Measurements from ENCODE around the gene FBXL17. TPM values are rescaled to one million over a fixed set of nuclear protein-coding genes. Genes with fewer than 3 reads are reported as not detected.

FBXL17 gene
- total and polyA plus RNA-seq, 2 donors (not counting 1 experiment from before 2014, with no cell fraction given): 7.3 to 40.3 TPM

- H3K4me1 ChIP-seq (ENCODE audit: control insufficient read depth in 2 of 2, insufficient read depth in 2 of 2, low read length in 2 of 2): no peaks in the 10 kb centered on the region
- no peak overlapping the region for H3K9ac ChIP-seq (ENCODE audit: low read length)
- H2AFZ ChIP-seq (ENCODE audit: insufficient read depth, low read depth, low read length, poor library complexity, severe bottlenecking): no peak overlapping the region
- no peaks in the 10 kb centered on the region for H3K27me3 Mint-ChIP-seq
- POLR2A ChIA-PET: no interaction called here
- no peaks in the 10 kb centered on the region for H3K27me3 ChIP-seq (replicated peaks in 1 of 4; ENCODE audit: control extremely low read depth in 1 of 4, control insufficient read depth in 3 of 4, insufficient read depth in 4 of 4, low read length in 3 of 4)
- H3K4me2 ChIP-seq (replicated peaks; ENCODE audit: low read depth, low read length, poor library complexity, severe bottlenecking): no peak overlapping the region
- no peak overlapping the region for H3K27ac ChIP-seq (ENCODE audit: low read length in 2 of 2)
- H3K4me3 ChIP-seq (ENCODE audit: control extremely low read depth in 1 of 5, extremely low read depth in 1 of 5, insufficient read depth in 1 of 5, low read depth in 2 of 5, low read length in 4 of 5): no peak overlapping the region
- no peak overlapping the region for H3K27ac Mint-ChIP-seq
- ATAC-seq (ENCODE audit: low read depth): no peak
- no peaks in the 10 kb centered on the region for H3K79me2 ChIP-seq (ENCODE audit: control insufficient read depth, insufficient read depth, low read length)
- WGBS (ENCODE audit: insufficient coverage): 96% methylated on average over 8 of the region's 10 CpGs
- TF ChIP-seq CTCF (IDR thresholded peaks at IDR 0.05) (no peak), EZH2 (IDR thresholded peaks at IDR 0.05; ENCODE audit: borderline replicate concordance, insufficient read depth, low read depth, low read length, poor library complexity, severe bottlenecking) (no peak)
- H3K9me3 Mint-ChIP-seq (ENCODE audit: insufficient read depth): no peaks in the 10 kb centered on the region
- intact Hi-C loops (cut with micrococcal nuclease): no loop called here
- CTCF ChIA-PET: interaction anchor here (0.7 to 1.6 kb wide), 4 partner anchors 14 to 22 kb away, joined by 3 to 6 read pairs (median 3); no protein-coding TSS in a partner anchor
- peaks cover 8% of the 10 kb centered on the region for H3K4me1 Mint-ChIP-seq
- H3K9me3 ChIP-seq (ENCODE audit: control extremely low read depth in 1 of 3, control insufficient read depth in 2 of 3, insufficient read depth in 1 of 3, low read length in 2 of 3): peaks cover 0 to 3% (median 2%) of the 10 kb centered on the region in 3 donors
- H3K4me3 Mint-ChIP-seq: no peak overlapping the region
- H4K20me1 ChIP-seq (ENCODE audit: control insufficient read depth, insufficient read depth, low read length, poor library complexity, severe bottlenecking): no peaks in the 10 kb centered on the region
- DNase-seq: no peak
- peaks cover 0 to 1% of the 10 kb centered on the region in 2 experiments for H3K36me3 ChIP-seq (replicated peaks in 1 of 2; ENCODE audit: control extremely low read depth in 1 of 2, control insufficient read depth in 1 of 2, extremely low read depth in 1 of 2, insufficient read depth in 2 of 2, low read length in 1 of 2)
Observed at GRCh38 chr5:108238936-108239887, 142.7 kb downstream of the FBXL17 start.

GRCh38 chr5:108238461-108238860 is 143.4 kb downstream of the FBXL17 start:
- no peaks in the 10 kb centered on the region for H3K27me3 ChIP-seq (replicated peaks in 1 of 4; ENCODE audit: control extremely low read depth in 1 of 4, control insufficient read depth in 3 of 4, insufficient read depth in 4 of 4, low read length in 3 of 4)
- ChIA-PET POLR2A (no interaction called here), CTCF (interaction anchor here (1.1 kb wide), 1 partner anchor 21 kb away, joined by 3 read pairs; no protein-coding TSS in a partner anchor)
- DNase-seq: no peak
- Mint-ChIP-seq H3K27me3 (no peaks in the 10 kb centered on the region), H3K4me1 (peaks cover 4% of the 10 kb centered on the region), H3K4me3 (no peak overlapping the region), H3K27ac (no peak overlapping the region), H3K9me3 (ENCODE audit: insufficient read depth) (no peaks in the 10 kb centered on the region)
- H3K9me3 ChIP-seq (ENCODE audit: control extremely low read depth in 1 of 3, control insufficient read depth in 2 of 3, insufficient read depth in 1 of 3, low read length in 2 of 3): peaks cover 0 to 3% (median 2%) of the 10 kb centered on the region in 3 donors
- TF ChIP-seq EZH2 (IDR thresholded peaks at IDR 0.05; ENCODE audit: borderline replicate concordance, insufficient read depth, low read depth, low read length, poor library complexity, severe bottlenecking) (no peak), CTCF (IDR thresholded peaks at IDR 0.05) (no peak)
- H3K79me2 ChIP-seq (ENCODE audit: control insufficient read depth, insufficient read depth, low read length): no peaks in the 10 kb centered on the region
- H3K4me1 ChIP-seq (ENCODE audit: control insufficient read depth in 2 of 2, insufficient read depth in 2 of 2, low read length in 2 of 2): no peaks in the 10 kb centered on the region
- no peaks in the 10 kb centered on the region for H4K20me1 ChIP-seq (ENCODE audit: control insufficient read depth, insufficient read depth, low read length, poor library complexity, severe bottlenecking)
- H3K9ac ChIP-seq (ENCODE audit: low read length): no peak overlapping the region
- intact Hi-C loops (cut with micrococcal nuclease): no loop called here
- H3K4me2 ChIP-seq (replicated peaks; ENCODE audit: low read depth, low read length, poor library complexity, severe bottlenecking): no peak overlapping the region
- WGBS (ENCODE audit: insufficient coverage): 100% methylated on average over 2 of the region's 4 CpGs
- H3K4me3 ChIP-seq (ENCODE audit: control extremely low read depth in 1 of 5, extremely low read depth in 1 of 5, insufficient read depth in 1 of 5, low read depth in 2 of 5, low read length in 4 of 5): no peak overlapping the region
- H3K27ac ChIP-seq (ENCODE audit: low read length in 2 of 2): no peak overlapping the region
- H2AFZ ChIP-seq (ENCODE audit: insufficient read depth, low read depth, low read length, poor library complexity, severe bottlenecking): no peak overlapping the region
- no peak for ATAC-seq (ENCODE audit: low read depth)
- peaks cover 0 to 1% of the 10 kb centered on the region in 2 experiments for H3K36me3 ChIP-seq (replicated peaks in 1 of 2; ENCODE audit: control extremely low read depth in 1 of 2, control insufficient read depth in 1 of 2, extremely low read depth in 1 of 2, insufficient read depth in 2 of 2, low read length in 1 of 2)
